CD14-positive monocyte (primary cell): ENCODE data around the gene FAHD2A. TPM values are rescaled to one million over a fixed set of nuclear protein-coding genes. Genes with fewer than 3 reads are reported as not detected.

ENCODE experiments used
- DNase-seq, 3 donors: peaks; one replicate each; pipeline ENCODE4 v3.0.0-alpha.2; 2011 to 2022
- H2AFZ ChIP-seq: 2 replicates; pipeline ENCODE4 v1.6.0; 2012; ENCODE audit warnings: mild to moderate bottlenecking, low read depth, low read length, inconsistent platforms; ENCODE audit not compliant: insufficient read depth, poor library complexity, severe bottlenecking
- H3K27ac ChIP-seq, 2 donors: 1 replicate in 1 of 2; 2 replicates in 1 of 2; pipeline ENCODE4 v1.5.1; 2012 to 2013; ENCODE audit warnings: low read length in 2 of 2, control low read depth in 1 of 2, inconsistent platforms in 1 of 2, low read depth in 1 of 2, mild to moderate bottlenecking in 1 of 2
- H3K27me3 ChIP-seq, 2 donors: one replicate each; pipeline versions ENCODE4 v1.6.0 to v1.6.1; 2011 to 2013; ENCODE audit warnings: low read length in 2 of 2; ENCODE audit not compliant: control insufficient read depth in 2 of 2, insufficient read depth in 2 of 2
- H3K36me3 ChIP-seq, 2 donors: replicated peaks in 1 of 2; 1 replicate in 1 of 2; 2 replicates in 1 of 2; pipeline versions ENCODE4 v1.5.1 to v1.6.1; 2012 to 2013; ENCODE audit warnings: low read length in 2 of 2, control low read depth in 1 of 2, inconsistent platforms in 1 of 2, mild to moderate bottlenecking in 1 of 2; ENCODE audit not compliant: insufficient read depth in 2 of 2, control insufficient read depth in 1 of 2
- H3K4me1 ChIP-seq, 2 donors: 1 replicate in 1 of 2; 2 replicates in 1 of 2; pipeline versions ENCODE4 v1.5.1 to v1.6.1; 2012 to 2013; ENCODE audit warnings: low read length in 2 of 2, control low read depth in 1 of 2, inconsistent platforms in 1 of 2, mild to moderate bottlenecking in 1 of 2, moderate library complexity in 1 of 2; ENCODE audit not compliant: insufficient read depth in 2 of 2, control insufficient read depth in 1 of 2
- H3K4me2 ChIP-seq: replicated peaks from 2 replicates; pipeline ENCODE3; 2012; ENCODE audit warnings: low read length, moderate library complexity, mild to moderate bottlenecking; ENCODE audit not compliant: poor library complexity, severe bottlenecking; ENCODE audit errors: extremely low read depth
- H3K4me3 ChIP-seq, 3 experiments: fragments of 200-600 bp in 1 of 3; sonication (generic) in 1 of 3; replicated peaks in 1 of 3; 1 replicate in 2 of 3; 2 replicates in 1 of 3; pipeline ENCODE4 v1.5.1; 2011 to 2013; ENCODE audit warnings: low read length in 3 of 3, mild to moderate bottlenecking in 3 of 3, control low read depth in 2 of 3, low read depth in 2 of 3, inconsistent platforms in 1 of 3, moderate library complexity in 1 of 3
- H3K79me2 ChIP-seq: 2 replicates; pipeline ENCODE4 v1.6.0; 2012; ENCODE audit warnings: mild to moderate bottlenecking, control low read depth, inconsistent platforms, low read length, moderate library complexity; ENCODE audit not compliant: insufficient read depth
- H3K9ac ChIP-seq: 2 replicates; pipeline ENCODE4 v1.6.0; 2017; ENCODE audit warnings: low read length, mild to moderate bottlenecking; ENCODE audit not compliant: insufficient read depth, poor library complexity, severe bottlenecking
- H3K9me3 ChIP-seq, 2 donors: replicated peaks in 1 of 2; 1 replicate in 1 of 2; 2 replicates in 1 of 2; pipeline versions ENCODE4 v1.5.1 to v1.6.1; 2012 to 2013; ENCODE audit warnings: low read length in 2 of 2, control low read depth in 1 of 2; ENCODE audit not compliant: control insufficient read depth in 1 of 2, insufficient read depth in 1 of 2
- H4K20me1 ChIP-seq: 2 replicates; pipeline ENCODE4 v1.6.0; 2012; ENCODE audit warnings: mild to moderate bottlenecking, low read length, control low read depth, moderate library complexity; ENCODE audit not compliant: insufficient read depth
- H3K27ac Mint-ChIP-seq, 7 donors: one replicate each; pipeline ENCODE4 v1.8.0; 2020; ENCODE audit warnings: mild to moderate bottlenecking in 7 of 7, mixed read lengths in 7 of 7, moderate library complexity in 6 of 7, inconsistent platforms in 2 of 7
- H3K27me3 Mint-ChIP-seq, 3 donors: one replicate each; pipeline ENCODE4 v1.8.0; 2021 to 2022; ENCODE audit warnings: low read depth in 3 of 3, mild to moderate bottlenecking in 3 of 3, mixed read lengths in 3 of 3, moderate library complexity in 3 of 3, inconsistent platforms in 1 of 3
- H3K36me3 Mint-ChIP-seq, 2 donors: one replicate each; pipeline ENCODE4 v1.8.0; 2020; ENCODE audit warnings: mixed read lengths in 2 of 2, inconsistent platforms in 1 of 2, mild to moderate bottlenecking in 1 of 2
- H3K4me1 Mint-ChIP-seq: one replicate; pipeline ENCODE4 v1.8.0; 2020; ENCODE audit warnings: mild to moderate bottlenecking, mixed read lengths
- H3K4me3 Mint-ChIP-seq, 2 donors: one replicate each; pipeline ENCODE4 v1.8.0; 2020; ENCODE audit warnings: mild to moderate bottlenecking in 2 of 2, mixed read lengths in 2 of 2, moderate library complexity in 1 of 2
- H3K9me3 Mint-ChIP-seq, 7 donors: one replicate each; pipeline ENCODE4 v1.8.0; 2020 to 2022; ENCODE audit warnings: mixed read lengths in 7 of 7, mild to moderate bottlenecking in 6 of 7, moderate library complexity in 6 of 7, inconsistent platforms in 2 of 7
- WGBS: methylation state at CpG from one replicate; pipeline ENCODE4 v1.1.5; 2013; ENCODE audit warnings: missing lambda C conversion rate; ENCODE audit not compliant: insufficient coverage; 5-methylcytosine and 5-hydroxymethylcytosine counted together
- intact Hi-C, 2 donors: fragments of 100-400 bp; cut with micrococcal nuclease; formaldehyde crosslinking; loops; one replicate each; pipeline versions ENCODE4 v1.15.0 to v1.15.1; 2023
- polyA plus RNA-seq, 3 donors: library from polyadenylated mRNA; depleted of rRNA in 1 of 3; unstranded in 2 of 3; stranded (reverse) in 1 of 3; fragments of 300-500 nt in 2 of 3; fragments of >200 nt in 1 of 3; fragmentation: Illumina TruSeq in 2 of 3; gene quantifications; 1 replicate in 2 of 3; 2 replicates in 1 of 3; pipeline ENCODE4 v1.2.3, GENCODE V29; 2012 to 2021
- TF ChIP-seq, protein P1 (sequence below): fragments of 200-600 bp; IDR thresholded peaks from one replicate; pipeline ENCODE4 v1.8.0; 2022; ENCODE audit warnings: antibody characterized with exemption, mild to moderate bottlenecking

FAHD2A gene
- polyA plus RNA-seq, 3 donors, result 9.7 to 17.1 (median 10.5) TPM

DNA sequence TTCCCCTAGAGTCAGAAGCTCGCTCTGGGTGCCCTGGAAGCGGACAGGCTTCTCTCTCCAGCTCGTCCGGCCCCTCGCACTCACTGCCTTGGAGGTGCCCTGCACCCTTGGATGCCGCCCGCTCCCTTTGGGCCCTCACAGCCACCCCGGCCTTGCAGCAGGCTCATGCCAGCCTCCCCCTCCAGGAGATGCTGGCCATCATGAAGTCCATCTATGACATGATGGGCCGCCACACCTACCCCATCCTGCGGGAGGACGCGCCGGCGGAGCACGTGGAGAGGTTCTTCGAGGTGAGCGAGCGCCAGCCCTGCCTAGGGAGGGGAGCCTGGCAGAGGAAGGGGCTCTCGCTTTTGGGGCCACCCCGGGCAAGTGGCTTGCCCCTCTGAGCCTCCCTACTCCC, 20.3 kb upstream of the FAHD2A start:
- no peaks in the 10 kb centered on the region for H3K9me3 ChIP-seq
- no peak overlapping the region for H2AFZ ChIP-seq
- H3K4me3 Mint-ChIP-seq, result no peak overlapping the region
- no peaks in the 10 kb centered on the region for H3K4me1 ChIP-seq
- TF ChIP-seq, protein P1, sequence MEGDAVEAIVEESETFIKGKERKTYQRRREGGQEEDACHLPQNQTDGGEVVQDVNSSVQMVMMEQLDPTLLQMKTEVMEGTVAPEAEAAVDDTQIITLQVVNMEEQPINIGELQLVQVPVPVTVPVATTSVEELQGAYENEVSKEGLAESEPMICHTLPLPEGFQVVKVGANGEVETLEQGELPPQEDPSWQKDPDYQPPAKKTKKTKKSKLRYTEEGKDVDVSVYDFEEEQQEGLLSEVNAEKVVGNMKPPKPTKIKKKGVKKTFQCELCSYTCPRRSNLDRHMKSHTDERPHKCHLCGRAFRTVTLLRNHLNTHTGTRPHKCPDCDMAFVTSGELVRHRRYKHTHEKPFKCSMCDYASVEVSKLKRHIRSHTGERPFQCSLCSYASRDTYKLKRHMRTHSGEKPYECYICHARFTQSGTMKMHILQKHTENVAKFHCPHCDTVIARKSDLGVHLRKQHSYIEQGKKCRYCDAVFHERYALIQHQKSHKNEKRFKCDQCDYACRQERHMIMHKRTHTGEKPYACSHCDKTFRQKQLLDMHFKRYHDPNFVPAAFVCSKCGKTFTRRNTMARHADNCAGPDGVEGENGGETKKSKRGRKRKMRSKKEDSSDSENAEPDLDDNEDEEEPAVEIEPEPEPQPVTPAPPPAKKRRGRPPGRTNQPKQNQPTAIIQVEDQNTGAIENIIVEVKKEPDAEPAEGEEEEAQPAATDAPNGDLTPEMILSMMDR, result no peak
- 94% methylated on average over 5 of the region's 20 CpGs for WGBS
- no peak overlapping the region for H3K4me2 ChIP-seq
- no peak for DNase-seq
- intact Hi-C loops, result no loop called here
- H3K27me3 Mint-ChIP-seq, result peaks cover 0 to 5% (median 2%) of the 10 kb centered on the region in 3 donors
- H3K4me3 ChIP-seq, result no peak overlapping the region
- no peaks in the 10 kb centered on the region for H3K36me3 ChIP-seq
- no peaks in the 10 kb centered on the region for H3K36me3 Mint-ChIP-seq
- H3K9me3 Mint-ChIP-seq, result peaks cover 0 to 2% (median 0%) of the 10 kb centered on the region in 7 donors
- no peaks in the 10 kb centered on the region for H3K27me3 ChIP-seq
- no peak overlapping the region for H3K27ac Mint-ChIP-seq
- no peaks in the 10 kb centered on the region for H3K79me2 ChIP-seq
- no peak overlapping the region for H3K9ac ChIP-seq
- no peaks in the 10 kb centered on the region for H3K4me1 Mint-ChIP-seq
- no peak overlapping the region for H3K27ac ChIP-seq
- no peaks in the 10 kb centered on the region for H4K20me1 ChIP-seq

DNA sequence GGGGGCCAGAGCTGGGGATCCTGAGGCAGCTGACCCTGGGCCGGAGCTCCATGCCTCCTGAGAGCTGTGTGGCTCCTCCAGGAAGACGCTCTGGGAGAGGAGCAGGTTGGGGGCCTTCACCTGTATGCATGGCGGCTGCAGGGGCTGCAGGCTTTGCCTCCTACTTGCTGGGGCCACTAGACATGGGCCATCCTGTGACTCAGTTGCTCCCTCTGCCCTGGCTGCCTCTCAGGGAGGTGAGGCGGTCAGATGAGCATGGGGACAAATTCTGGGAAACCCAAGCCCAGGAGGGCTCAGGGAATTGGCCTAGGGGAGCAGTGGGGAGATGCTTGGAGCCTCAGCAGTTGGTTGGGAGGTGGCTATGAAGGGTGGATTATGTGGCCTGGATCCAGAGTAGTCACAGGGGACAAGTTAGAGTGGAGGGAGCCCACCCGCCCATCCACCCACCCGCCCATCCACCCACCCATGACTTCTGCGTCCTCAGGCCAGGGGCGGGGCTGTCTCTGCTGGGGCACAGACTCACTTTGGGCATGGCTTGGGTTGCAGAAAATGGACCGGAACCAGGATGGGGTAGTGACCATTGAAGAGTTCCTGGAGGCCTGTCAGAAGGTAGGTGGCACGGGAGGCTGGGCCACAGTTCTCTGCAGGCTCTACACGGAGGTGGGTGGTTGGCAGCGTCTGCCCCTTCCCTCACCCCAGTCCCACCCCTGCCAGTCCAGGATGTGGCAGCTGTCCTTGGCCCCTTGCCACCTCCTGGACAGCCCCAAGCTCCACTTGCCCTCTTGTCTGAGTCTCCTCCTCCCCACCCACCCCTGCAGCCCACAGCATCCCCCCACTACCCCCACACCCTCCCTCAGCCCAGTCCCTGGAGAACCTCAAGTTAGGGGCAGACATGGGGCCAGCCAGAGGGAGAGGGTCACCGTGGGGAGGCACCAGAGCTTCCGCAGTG, 19.5 kb upstream of the FAHD2A start:
- H3K79me2 ChIP-seq, result no peaks in the 10 kb centered on the region
- no peak overlapping the region for H3K4me3 ChIP-seq
- Mint-ChIP-seq H3K27me3 (peaks cover 1 to 5% (median 2%) of the 10 kb centered on the region in 3 donors), H3K27ac (no peak overlapping the region), H3K36me3 (no peaks in the 10 kb centered on the region), H3K4me1 (no peaks in the 10 kb centered on the region), H3K4me3 (no peak overlapping the region), H3K9me3 (peaks cover 0 to 2% (median 0%) of the 10 kb centered on the region in 7 donors)
- no peaks in the 10 kb centered on the region for H3K4me1 ChIP-seq
- intact Hi-C loops, result no loop called here
- no peak overlapping the region for H2AFZ ChIP-seq
- H3K9ac ChIP-seq, result no peak overlapping the region
- H3K36me3 ChIP-seq, result no peaks in the 10 kb centered on the region
- no peak for DNase-seq
- no peaks in the 10 kb centered on the region for H3K27me3 ChIP-seq
- no peak overlapping the region for H3K27ac ChIP-seq
- no peaks in the 10 kb centered on the region for H3K9me3 ChIP-seq
- TF ChIP-seq, protein P1, result no peak
- 94% methylated on average over 7 of the region's 14 CpGs for WGBS
- H4K20me1 ChIP-seq, result no peaks in the 10 kb centered on the region
- no peak overlapping the region for H3K4me2 ChIP-seq
